Endothelial cell of umbilical vein (primary cell): ENCODE data around the gene FOXM1. TPM values are rescaled to one million over a fixed set of nuclear protein-coding genes. Genes with fewer than 3 reads are reported as not detected.

ENCODE experiments used
- BruUV-seq: library from RNA; stranded (reverse); fragments of 400-500 nt; replicated peaks from 2 replicates; lab custom pipeline; 2021; lab: Mats Ljungman, UMichigan
- CTCF ChIA-PET: fragments of 300-600, 350-600 bp; sonication (Branson Sonifier 250); formaldehyde crosslinking; loops from one replicate; lab custom pipeline; 2021; ENCODE audit warnings: antibody characterized with exemption, inconsistent platforms; lab: Charles Lee
- POLR2A ChIA-PET: fragments of 300-600, 350-600 bp; sonication (Branson Sonifier 250); formaldehyde crosslinking; loops from one replicate; lab custom pipeline; 2021; ENCODE audit warnings: antibody characterized with exemption, inconsistent platforms; lab: Charles Lee
- DNase-seq: peaks from one replicate; pipeline ENCODE4 v3.0.0-alpha.2; 2011; ENCODE audit warnings: low read depth, low spot score
- FAIRE-seq: peaks from 2 replicates; lab custom pipeline; 2011; peaks lifted over from hg19 to GRCh38; lab: Jason Lieb, UNC
- H2AFZ ChIP-seq: 2 replicates; pipeline ENCODE4 v1.6.0; 2012; ENCODE audit warnings: low read depth, low read length, control low read depth, inconsistent platforms
- H3K27ac ChIP-seq: 2 replicates; pipeline ENCODE4 v1.5.1; 2011; ENCODE audit warnings: low read depth, mild to moderate bottlenecking, control low read depth, low read length, moderate library complexity; ENCODE audit not compliant: insufficient read depth
- H3K27me3 ChIP-seq, 2 experiments: 2 replicates each; pipeline versions ENCODE4 v1.6.0 to v1.6.1; 2011; ENCODE audit warnings: low read length in 2 of 2, mixed read lengths in 1 of 2; ENCODE audit not compliant: control insufficient read depth in 2 of 2, insufficient read depth in 2 of 2
- H3K36me3 ChIP-seq, 2 experiments: 2 replicates in 1 of 2; 3 replicates in 1 of 2; pipeline ENCODE4 v1.5.1; 2011; ENCODE audit warnings: low read length in 2 of 2, mild to moderate bottlenecking in 1 of 2, moderate library complexity in 1 of 2; ENCODE audit not compliant: control insufficient read depth in 2 of 2, insufficient read depth in 2 of 2; ENCODE audit errors: extremely low read depth in 1 of 2
- H3K4me1 ChIP-seq: 3 replicates; pipeline ENCODE4 v1.5.1; 2011; ENCODE audit warnings: mild to moderate bottlenecking, low read length; ENCODE audit not compliant: control insufficient read depth, insufficient read depth; ENCODE audit errors: extremely low read depth
- H3K4me2 ChIP-seq: 2 replicates; pipeline ENCODE4 v1.6.1; 2011; ENCODE audit warnings: low read length, control low read depth, mixed read lengths; ENCODE audit not compliant: insufficient read depth
- H3K4me3 ChIP-seq, 3 experiments: fragments of 200-600 bp in 1 of 3; sonication (generic), shearing (Covaris generic) in 1 of 3; replicated peaks in 1 of 3; 2 replicates each; pipeline ENCODE4 v1.5.1; 2011 to 2016; ENCODE audit warnings: control low read depth in 3 of 3, low read length in 3 of 3, mild to moderate bottlenecking in 2 of 3, inconsistent platforms in 1 of 3, low read depth in 1 of 3, moderate library complexity in 1 of 3; ENCODE audit not compliant: insufficient read depth in 1 of 3
- H3K79me2 ChIP-seq: 2 replicates; pipeline ENCODE4 v1.6.0; 2012; ENCODE audit warnings: low read length, inconsistent platforms; ENCODE audit not compliant: control insufficient read depth, insufficient read depth
- H3K9ac ChIP-seq: replicated peaks from 2 replicates; pipeline ENCODE3; 2011; ENCODE audit warnings: low read length, control low read depth; ENCODE audit not compliant: insufficient read depth; ENCODE audit errors: extremely low read depth
- H3K9me1 ChIP-seq: replicated peaks from 3 replicates; pipeline ENCODE4 v1.6.0; 2011; ENCODE audit warnings: mild to moderate bottlenecking, low read length; ENCODE audit not compliant: control insufficient read depth, insufficient read depth; ENCODE audit errors: extremely low read depth
- H3K9me3 ChIP-seq: replicated peaks from 2 replicates; pipeline ENCODE4 v1.5.1; 2012; ENCODE audit warnings: low read length, inconsistent platforms; ENCODE audit not compliant: control insufficient read depth, insufficient read depth
- H4K20me1 ChIP-seq: replicated peaks from 2 replicates; pipeline ENCODE3; 2011; ENCODE audit warnings: mild to moderate bottlenecking, low read length; ENCODE audit not compliant: control insufficient read depth, insufficient read depth; ENCODE audit errors: extremely low read depth
- EZH2 ChIP-seq: IDR thresholded peaks from 2 replicates; pipeline ENCODE4 v1.6.1; 2012; ENCODE audit warnings: borderline replicate concordance, low read depth, mild to moderate bottlenecking, moderate library complexity, low read length, inconsistent platforms; ENCODE audit not compliant: severe bottlenecking
- POLR2A ChIP-seq: IDR thresholded peaks from 2 replicates; pipeline ENCODE4 v1.6.1; 2012; ENCODE audit warnings: low read depth, mild to moderate bottlenecking, control low read depth, low read length
- POLR2AphosphoS5 ChIP-seq: IDR thresholded peaks from 2 replicates; pipeline ENCODE4 v1.6.1; 2012; ENCODE audit warnings: low read depth, mild to moderate bottlenecking, control low read depth, low read length, moderate library complexity; ENCODE audit not compliant: insufficient read depth
- dilution Hi-C: fragments of 300-500 bp; cut with MboI; formaldehyde crosslinking; loops from one replicate; pipeline ENCODE4 v1.15.0; 2019; ENCODE audit warnings: low sequenced_read_pairs; ENCODE audit not compliant: extremely low pct_ligation_motif_present
- intact Hi-C: fragments of 100-400 bp; cut with micrococcal nuclease; formaldehyde crosslinking; loops from one replicate; pipeline ENCODE4 v1.10.0; 2022
- polyA plus RNA-seq, 4 experiments: library from polyadenylated mRNA; depleted of rRNA in 3 of 4; stranded (reverse) in 3 of 4; unstranded in 1 of 4; fragments of >200 nt; gene quantifications; 2 replicates each; pipeline versions ENCODE4 v1.2.1 to v1.2.3, GENCODE V29; 2011 to 2012; ENCODE audit warnings: missing spikeins in 1 of 4
- total RNA-seq: library from RNA; stranded (reverse); gene quantifications from 2 replicates; pipeline ENCODE4 v1.2.3, GENCODE V29; 2021
- TF ChIP-seq, protein P1 (sequence below), 2 donors: IDR thresholded peaks; 1 replicate in 1 of 2; 2 replicates in 1 of 2; pipeline ENCODE4 v1.5.1; 2011; ENCODE audit warnings: low read length in 2 of 2, mild to moderate bottlenecking in 2 of 2, moderate library complexity in 2 of 2, control low read depth in 1 of 2, inconsistent platforms in 1 of 2, low read depth in 1 of 2; ENCODE audit not compliant: insufficient read depth in 1 of 2; ENCODE audit errors: extremely low read depth in 1 of 2

FOXM1 gene
- total and polyA plus RNA-seq, 2 donors (not counting 3 experiments of a cell fraction or from before 2014, with no cell fraction given) = 43.5 to 136 TPM

DNA sequence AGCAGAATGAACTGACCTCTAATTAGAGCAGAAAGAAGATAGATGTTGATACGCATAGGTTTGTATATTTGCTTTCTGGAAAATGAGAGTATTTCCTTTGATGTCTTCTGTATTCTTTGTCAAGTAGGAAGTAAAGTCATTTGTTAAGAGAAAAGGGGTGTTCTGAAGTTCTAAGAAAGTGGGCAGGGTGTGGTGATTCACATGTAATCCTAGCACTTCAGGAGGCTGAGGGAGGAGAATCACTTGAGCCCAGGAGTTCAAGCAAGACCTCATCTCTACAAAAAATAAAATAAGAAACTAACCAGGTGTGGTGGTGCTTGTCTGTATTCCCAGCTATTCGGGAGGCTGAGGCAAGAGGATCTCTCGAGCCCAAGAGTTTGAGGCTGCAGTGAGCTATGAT, 2.9 kb upstream of the FOXM1 start:
- dilution Hi-C loops = no loop called here
- BruUV-seq = no TSS peak
- CTCF ChIA-PET = interaction anchor here (1.3 to 2.0 kb wide), 2 partner anchors 154 to 162 kb away, joined by 4 to 8 read pairs; no protein-coding TSS in a partner anchor

More for the DNA sequence above, 2.9 kb upstream of the FOXM1 start:
- H3K27me3 ChIP-seq = no peaks in the 10 kb centered on the region
- no peaks in the 10 kb centered on the region for H3K9me1 ChIP-seq
- no peak overlapping the region for H3K27ac ChIP-seq
- no peaks in the 10 kb centered on the region for H4K20me1 ChIP-seq
- H2AFZ ChIP-seq = no peak overlapping the region
- H3K36me3 ChIP-seq = no peaks in the 10 kb centered on the region
- H3K4me3 ChIP-seq = no peak overlapping the region
- POLR2A ChIA-PET = no interaction called here
- no peaks in the 10 kb centered on the region for H3K9me3 ChIP-seq
- DNase-seq (no peak), FAIRE-seq (no peak)
- peaks cover 17% of the 10 kb centered on the region for H3K4me1 ChIP-seq
- no peak overlapping the region for H3K4me2 ChIP-seq
- H3K79me2 ChIP-seq = peaks cover 66% of the 10 kb centered on the region
- TF ChIP-seq POLR2AphosphoS5 (no peak), POLR2A (no peak), EZH2 (no peak)
- TF ChIP-seq, protein P1, sequence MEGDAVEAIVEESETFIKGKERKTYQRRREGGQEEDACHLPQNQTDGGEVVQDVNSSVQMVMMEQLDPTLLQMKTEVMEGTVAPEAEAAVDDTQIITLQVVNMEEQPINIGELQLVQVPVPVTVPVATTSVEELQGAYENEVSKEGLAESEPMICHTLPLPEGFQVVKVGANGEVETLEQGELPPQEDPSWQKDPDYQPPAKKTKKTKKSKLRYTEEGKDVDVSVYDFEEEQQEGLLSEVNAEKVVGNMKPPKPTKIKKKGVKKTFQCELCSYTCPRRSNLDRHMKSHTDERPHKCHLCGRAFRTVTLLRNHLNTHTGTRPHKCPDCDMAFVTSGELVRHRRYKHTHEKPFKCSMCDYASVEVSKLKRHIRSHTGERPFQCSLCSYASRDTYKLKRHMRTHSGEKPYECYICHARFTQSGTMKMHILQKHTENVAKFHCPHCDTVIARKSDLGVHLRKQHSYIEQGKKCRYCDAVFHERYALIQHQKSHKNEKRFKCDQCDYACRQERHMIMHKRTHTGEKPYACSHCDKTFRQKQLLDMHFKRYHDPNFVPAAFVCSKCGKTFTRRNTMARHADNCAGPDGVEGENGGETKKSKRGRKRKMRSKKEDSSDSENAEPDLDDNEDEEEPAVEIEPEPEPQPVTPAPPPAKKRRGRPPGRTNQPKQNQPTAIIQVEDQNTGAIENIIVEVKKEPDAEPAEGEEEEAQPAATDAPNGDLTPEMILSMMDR (IDR thresholded peaks at IDR 0.05; ENCODE audit: extremely low read depth in 1 of 2, insufficient read depth in 1 of 2, low read depth in 1 of 2, low read length in 2 of 2) = no peak
- H3K9ac ChIP-seq = no peak overlapping the region
- intact Hi-C loops = no loop called here
